Neural progenitor cell (in vitro differentiated cells): ENCODE data around the gene CYP26B1. TPM values are rescaled to one million over a fixed set of nuclear protein-coding genes. Genes with fewer than 3 reads are reported as not detected.

ENCODE experiments used
- DNase-seq: peaks from one replicate; pipeline ENCODE4 v3.0.0-alpha.2; 2016; ENCODE audit warnings: low spot score
- H2AFZ ChIP-seq: fragments of 200-600 bp; sonication (generic); replicated peaks from 2 replicates; pipeline ENCODE4 v1.6.1; 2016; ENCODE audit warnings: antibody characterized with exemption
- H3F3A ChIP-seq: fragments of 200-600 bp; sonication (generic); 2 replicates; pipeline ENCODE4 v1.6.1; 2016; ENCODE audit warnings: antibody characterized with exemption, low read depth
- H3K27ac ChIP-seq: fragments of 200-600 bp; sonication (generic); 2 replicates; pipeline ENCODE4 v1.5.1; 2016; ENCODE audit warnings: mild to moderate bottlenecking
- H3K27me3 ChIP-seq: fragments of 200-600 bp; sonication (generic); 2 replicates; pipeline ENCODE4 v1.6.1; 2016; ENCODE audit warnings: mild to moderate bottlenecking, moderate library complexity
- H3K36me3 ChIP-seq: fragments of 200-600 bp; sonication (generic); 2 replicates; pipeline ENCODE4 v1.5.1; 2016
- H3K4me1 ChIP-seq: fragments of 200-600 bp; sonication (generic); 2 replicates; pipeline ENCODE4 v1.6.1; 2016; ENCODE audit warnings: mixed run types
- H3K4me2 ChIP-seq: fragments of 200-600 bp; sonication (generic); 2 replicates; pipeline ENCODE4 v1.6.1; 2016
- H3K4me3 ChIP-seq: fragments of 200-600 bp; sonication (generic); 2 replicates; pipeline ENCODE4 v1.5.1; 2016
- H3K79me2 ChIP-seq: fragments of 200-600 bp; sonication (generic); 2 replicates; pipeline ENCODE4 v1.6.1; 2016; ENCODE audit warnings: low read depth
- H3K9ac ChIP-seq: fragments of 200-600 bp; sonication (generic); 2 replicates; pipeline ENCODE4 v1.6.1; 2016
- H3K9me3 ChIP-seq: fragments of 200-600 bp; sonication (generic); 2 replicates; pipeline ENCODE4 v1.5.1; 2016; ENCODE audit warnings: low read depth
- H4K20me1 ChIP-seq: fragments of 200-600 bp; sonication (generic); 2 replicates; pipeline ENCODE4 v1.6.1; 2016; ENCODE audit warnings: low read depth
- H3K27ac Mint-ChIP-seq: 3 replicates; pipeline ENCODE4 v1.8.0; 2021; ENCODE audit warnings: mixed read lengths
- H3K27me3 Mint-ChIP-seq: 2 replicates; pipeline ENCODE4 v1.8.0; 2022; ENCODE audit warnings: low read depth, mild to moderate bottlenecking, inconsistent platforms, moderate library complexity, mixed read lengths; ENCODE audit not compliant: insufficient read depth
- H3K36me3 Mint-ChIP-seq: 3 replicates; pipeline ENCODE4 v1.8.0; 2021; ENCODE audit warnings: mixed read lengths
- H3K4me1 Mint-ChIP-seq: 3 replicates; pipeline ENCODE4 v1.8.0; 2021; ENCODE audit warnings: mixed read lengths
- H3K4me3 Mint-ChIP-seq: 3 replicates; pipeline ENCODE4 v1.8.0; 2021; ENCODE audit warnings: mild to moderate bottlenecking, moderate library complexity, mixed read lengths
- H3K9me3 Mint-ChIP-seq: 3 replicates; pipeline ENCODE4 v1.8.0; 2020; ENCODE audit warnings: mixed read lengths
- EZH2 ChIP-seq: fragments of 200-600 bp; sonication (generic); IDR thresholded peaks from 2 replicates; pipeline ENCODE4 v1.6.1; 2017; ENCODE audit warnings: antibody characterized with exemption, mild to moderate bottlenecking, moderate library complexity
- EZH2phosphoT487 ChIP-seq: fragments of 200-600 bp; sonication (generic); IDR thresholded peaks from 2 replicates; pipeline ENCODE4 v1.6.1; 2017; ENCODE audit warnings: antibody characterized with exemption
- total RNA-seq: library from RNA; depleted of rRNA; stranded (reverse); fragments of >200 nt; gene quantifications from 2 replicates; pipeline ENCODE4 v1.2.3, GENCODE V29; 2015; ENCODE audit warnings: low replicate concordance
- TF ChIP-seq, protein P1 (sequence below): fragments of 200-600 bp; sonication (generic); IDR thresholded peaks from 2 replicates; pipeline ENCODE4 v1.5.1; 2017; ENCODE audit warnings: antibody characterized with exemption, mild to moderate bottlenecking

Gene CYP26B1
- total RNA-seq, 1 donor from 2014 or later, result 0.21 TPM

DNA sequence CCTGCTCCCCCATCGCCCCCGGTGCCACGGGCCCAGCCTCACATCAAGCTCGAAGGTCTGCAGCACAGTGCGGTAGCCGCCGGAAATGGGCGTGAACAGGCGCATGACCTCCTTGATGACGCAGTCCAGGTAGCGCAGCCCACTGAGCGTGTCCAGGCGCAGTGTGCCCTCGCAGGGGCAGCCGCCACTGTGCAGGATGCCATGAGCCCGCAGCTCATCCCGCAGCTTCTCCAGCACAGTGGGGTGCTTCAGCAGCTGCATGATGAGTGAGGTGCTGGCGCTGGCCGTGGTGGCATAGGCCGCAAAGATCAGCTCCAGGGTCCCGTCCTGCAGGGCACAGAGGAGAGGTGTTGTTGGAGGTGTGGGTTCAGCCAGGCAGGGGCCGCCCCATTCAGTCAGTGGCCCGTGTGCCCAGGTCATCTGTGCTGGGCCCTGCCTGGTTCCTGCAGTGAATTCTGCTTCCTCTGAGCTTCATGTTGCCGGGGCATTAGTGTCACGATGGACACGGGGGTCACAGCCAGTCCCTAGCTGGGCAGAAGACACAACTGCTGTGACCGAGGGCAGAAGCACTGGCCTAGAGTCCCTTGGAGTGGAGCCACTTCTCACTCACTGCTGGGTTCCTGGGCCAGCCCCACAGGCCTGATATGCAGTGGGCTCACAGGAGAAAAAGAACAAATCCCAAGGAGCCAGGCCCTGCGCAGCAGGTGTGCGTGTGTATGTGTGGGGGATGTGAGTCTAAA, 14.5 kb downstream of the CYP26B1 start:
- no peak overlapping the region for H3K4me3 Mint-ChIP-seq
- H3K27ac Mint-ChIP-seq, result no peak overlapping the region
- no peaks in the 10 kb centered on the region for H3K27me3 ChIP-seq
- H4K20me1 ChIP-seq, result no peaks in the 10 kb centered on the region
- H3K4me1 ChIP-seq, result peaks cover 44% of the 10 kb centered on the region
- H3K4me1 Mint-ChIP-seq, result peaks cover 29% of the 10 kb centered on the region
- no peaks in the 10 kb centered on the region for H3K36me3 Mint-ChIP-seq
- H3K36me3 ChIP-seq, result no peaks in the 10 kb centered on the region
- TF ChIP-seq, protein P1, sequence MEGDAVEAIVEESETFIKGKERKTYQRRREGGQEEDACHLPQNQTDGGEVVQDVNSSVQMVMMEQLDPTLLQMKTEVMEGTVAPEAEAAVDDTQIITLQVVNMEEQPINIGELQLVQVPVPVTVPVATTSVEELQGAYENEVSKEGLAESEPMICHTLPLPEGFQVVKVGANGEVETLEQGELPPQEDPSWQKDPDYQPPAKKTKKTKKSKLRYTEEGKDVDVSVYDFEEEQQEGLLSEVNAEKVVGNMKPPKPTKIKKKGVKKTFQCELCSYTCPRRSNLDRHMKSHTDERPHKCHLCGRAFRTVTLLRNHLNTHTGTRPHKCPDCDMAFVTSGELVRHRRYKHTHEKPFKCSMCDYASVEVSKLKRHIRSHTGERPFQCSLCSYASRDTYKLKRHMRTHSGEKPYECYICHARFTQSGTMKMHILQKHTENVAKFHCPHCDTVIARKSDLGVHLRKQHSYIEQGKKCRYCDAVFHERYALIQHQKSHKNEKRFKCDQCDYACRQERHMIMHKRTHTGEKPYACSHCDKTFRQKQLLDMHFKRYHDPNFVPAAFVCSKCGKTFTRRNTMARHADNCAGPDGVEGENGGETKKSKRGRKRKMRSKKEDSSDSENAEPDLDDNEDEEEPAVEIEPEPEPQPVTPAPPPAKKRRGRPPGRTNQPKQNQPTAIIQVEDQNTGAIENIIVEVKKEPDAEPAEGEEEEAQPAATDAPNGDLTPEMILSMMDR, result no peak
- no peak for TF ChIP-seq EZH2phosphoT487
- no peak for TF ChIP-seq EZH2
- H3K27me3 Mint-ChIP-seq, result peaks cover 4% of the 10 kb centered on the region
- peaks cover 13% of the 10 kb centered on the region for H3F3A ChIP-seq
- no peak for DNase-seq
- H3K79me2 ChIP-seq, result no peaks in the 10 kb centered on the region
- no peaks in the 10 kb centered on the region for H3K9me3 ChIP-seq
- H2AFZ ChIP-seq, result no peak overlapping the region
- no peak overlapping the region for H3K27ac ChIP-seq
- no peak overlapping the region for H3K4me2 ChIP-seq
- no peak overlapping the region for H3K4me3 ChIP-seq
- H3K9ac ChIP-seq, result no peak overlapping the region
- no peaks in the 10 kb centered on the region for H3K9me3 Mint-ChIP-seq

DNA sequence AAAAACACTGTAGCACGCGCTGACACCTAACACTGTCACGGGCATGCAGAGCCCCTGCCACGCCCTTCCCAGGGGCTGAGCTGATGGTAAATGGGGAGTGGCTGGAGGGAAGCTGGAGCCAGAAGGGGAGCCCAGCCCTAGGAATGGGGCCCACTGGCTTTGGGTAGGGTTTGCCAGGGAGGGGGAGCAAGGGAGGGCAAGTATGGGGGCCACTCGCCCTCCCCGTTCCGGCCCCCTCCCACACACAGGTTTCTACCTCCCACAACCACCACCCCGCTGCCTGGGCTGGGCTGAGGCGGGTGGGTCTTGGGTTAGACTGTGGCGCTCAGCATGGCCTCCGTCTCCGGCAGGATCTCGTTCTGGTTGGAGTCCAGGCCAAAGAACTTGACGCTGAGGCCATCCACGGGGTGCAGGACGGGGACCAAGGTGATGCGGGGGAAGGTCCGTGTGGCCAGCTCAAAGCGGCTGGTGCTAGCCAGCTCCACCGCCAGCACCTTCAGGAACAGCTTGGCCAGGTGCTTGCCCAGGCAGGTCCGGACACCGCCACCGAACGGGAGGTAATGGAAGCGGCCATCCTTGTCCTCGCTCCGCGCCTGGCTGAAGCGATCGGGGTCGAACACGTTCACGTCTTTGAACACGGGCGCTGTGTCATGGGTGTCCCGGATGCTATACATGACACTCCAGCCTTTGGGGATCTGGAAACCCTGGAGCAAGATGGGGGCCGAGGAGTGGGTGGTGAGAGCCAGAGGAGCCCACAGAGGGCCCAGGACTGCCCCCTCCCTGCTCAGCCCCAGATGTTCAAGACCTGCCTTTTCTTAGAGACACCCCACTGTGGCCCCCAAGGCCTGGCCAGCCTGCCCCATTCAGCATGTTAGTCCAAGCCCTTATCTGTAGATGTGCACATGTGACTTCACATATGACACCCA, 15.5 kb downstream of the CYP26B1 start:
- no peak overlapping the region for H3K9ac ChIP-seq
- peaks cover 13% of the 10 kb centered on the region for H3F3A ChIP-seq
- Mint-ChIP-seq H3K4me1 (peaks cover 26% of the 10 kb centered on the region), H3K9me3 (no peaks in the 10 kb centered on the region), H3K27me3 (peaks cover 4% of the 10 kb centered on the region), H3K4me3 (no peak overlapping the region), H3K36me3 (no peaks in the 10 kb centered on the region), H3K27ac (no peak overlapping the region)
- no peaks in the 10 kb centered on the region for H3K27me3 ChIP-seq
- H3K79me2 ChIP-seq, result no peaks in the 10 kb centered on the region
- H3K9me3 ChIP-seq, result no peaks in the 10 kb centered on the region
- DNase-seq, result no peak
- no peak overlapping the region for H3K4me2 ChIP-seq
- H3K36me3 ChIP-seq, result no peaks in the 10 kb centered on the region
- H3K4me3 ChIP-seq, result no peak overlapping the region
- no peaks in the 10 kb centered on the region for H4K20me1 ChIP-seq
- H3K27ac ChIP-seq, result no peak overlapping the region
- no peak overlapping the region for H2AFZ ChIP-seq
- TF ChIP-seq EZH2phosphoT487 (no peak), EZH2 (no peak)
- TF ChIP-seq, protein P1, result no peak
- H3K4me1 ChIP-seq, result peaks cover 37% of the 10 kb centered on the region

DNA sequence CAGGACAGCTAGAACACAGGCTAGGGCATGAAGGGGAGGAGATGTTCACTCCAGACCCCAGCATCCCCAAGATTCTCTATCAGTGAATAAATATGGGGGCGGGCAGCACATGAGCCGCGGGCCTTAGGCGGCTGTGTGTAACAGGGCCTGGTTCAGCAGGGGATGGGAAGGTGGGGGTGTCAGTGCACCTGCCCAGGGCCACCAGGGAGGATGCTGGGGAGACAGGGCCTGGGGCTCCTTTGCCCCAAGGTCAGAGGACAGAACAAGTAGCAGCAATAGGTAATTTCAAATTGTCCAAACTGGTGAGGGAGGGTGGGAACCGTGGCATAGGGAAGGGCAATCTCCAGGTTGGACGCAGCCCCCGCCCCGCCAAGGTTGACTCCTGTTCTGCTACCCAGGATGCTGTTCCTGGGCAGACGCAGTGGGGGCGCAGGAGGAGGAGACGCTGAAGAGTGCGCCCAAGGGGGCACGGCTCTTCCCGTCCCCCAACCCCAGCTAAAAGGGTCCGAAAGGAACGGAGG, 16.2 kb downstream of the CYP26B1 start:
- peaks cover 22% of the 10 kb centered on the region for H3K4me1 Mint-ChIP-seq
- Histone ChIP-seq H2AFZ (no peak overlapping the region), H3F3A (peaks cover 13% of the 10 kb centered on the region), H3K4me2 (no peak overlapping the region), H3K27me3 (no peaks in the 10 kb centered on the region), H3K9me3 (no peaks in the 10 kb centered on the region), H3K36me3 (no peaks in the 10 kb centered on the region), H3K4me3 (no peak overlapping the region), H3K79me2 (no peaks in the 10 kb centered on the region), H3K9ac (no peak overlapping the region), H3K27ac (no peak overlapping the region), H3K4me1 (peaks cover 34% of the 10 kb centered on the region), H4K20me1 (no peaks in the 10 kb centered on the region)
- TF ChIP-seq EZH2phosphoT487, result no peak
- no peak for TF ChIP-seq EZH2
- TF ChIP-seq, protein P1, result no peak
- H3K27me3 Mint-ChIP-seq, result peaks cover 4% of the 10 kb centered on the region
- peak overlapping the region; percentile 66 for H3K27ac Mint-ChIP-seq
- no peak overlapping the region for H3K4me3 Mint-ChIP-seq
- H3K9me3 Mint-ChIP-seq, result no peaks in the 10 kb centered on the region
- DNase-seq, result no peak
- no peaks in the 10 kb centered on the region for H3K36me3 Mint-ChIP-seq
